Measurements from ENCODE around the gene AXIN1. TPM values are rescaled to one million over a fixed set of nuclear protein-coding genes. Genes with fewer than 3 reads are reported as not detected.

The AXIN1 gene
- total RNA-seq, 3 donors from 2014 or later: 33.0 to 46.3 (median 40.0) TPM

DNA sequence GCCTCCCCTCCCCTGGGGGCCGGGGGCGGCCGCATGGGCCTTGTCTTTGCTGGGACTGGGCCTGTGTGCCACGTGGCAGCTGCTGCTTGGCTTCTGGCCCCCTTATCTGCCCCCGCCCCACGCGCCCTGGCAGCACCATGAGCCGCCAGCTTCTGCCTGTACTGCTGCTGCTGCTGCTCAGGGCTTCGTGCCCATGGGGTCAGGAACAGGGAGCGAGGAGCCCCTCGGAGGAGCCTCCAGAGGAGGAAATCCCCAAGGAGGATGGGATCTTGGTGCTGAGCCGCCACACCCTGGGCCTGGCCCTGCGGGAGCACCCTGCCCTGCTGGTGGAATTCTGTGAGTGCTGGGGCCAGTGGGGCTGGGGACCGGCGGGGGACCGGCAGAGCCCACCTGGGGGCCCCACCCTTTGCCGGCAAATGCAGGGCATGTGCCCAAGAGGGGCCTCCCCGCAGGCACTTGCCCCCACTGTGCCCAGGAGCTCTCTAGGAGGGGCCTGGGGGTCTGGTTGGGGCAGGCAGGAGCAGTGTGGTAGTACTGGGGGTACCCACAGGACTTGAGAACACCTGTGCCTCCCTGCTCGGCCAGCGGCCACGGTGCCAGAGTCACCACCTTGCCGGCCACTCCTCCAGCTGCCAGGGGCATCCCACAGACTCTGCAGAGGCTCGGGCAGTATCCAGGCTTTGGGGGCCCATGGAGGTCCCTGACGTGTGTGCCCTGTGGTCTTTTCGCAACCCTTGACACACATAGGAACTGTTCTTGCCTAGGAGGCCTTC, 69.3 kb downstream of the AXIN1 start, which contains the start of gene PDIA2:
Gene PDIA2 (plus strand): TSS at position 132 of the 773 bp plus-strand sequence. CDS start 6 bp downstream, at position 138.
- DNase-seq: no peak
- intact Hi-C loops (cut with DNase I, micrococcal nuclease): no loop called here
- peak; percentile 10 for ATAC-seq

GRCh38 chr16:282491-282890, 70.0 kb downstream of the AXIN1 start:
- TF ChIP-seq, protein P1, sequence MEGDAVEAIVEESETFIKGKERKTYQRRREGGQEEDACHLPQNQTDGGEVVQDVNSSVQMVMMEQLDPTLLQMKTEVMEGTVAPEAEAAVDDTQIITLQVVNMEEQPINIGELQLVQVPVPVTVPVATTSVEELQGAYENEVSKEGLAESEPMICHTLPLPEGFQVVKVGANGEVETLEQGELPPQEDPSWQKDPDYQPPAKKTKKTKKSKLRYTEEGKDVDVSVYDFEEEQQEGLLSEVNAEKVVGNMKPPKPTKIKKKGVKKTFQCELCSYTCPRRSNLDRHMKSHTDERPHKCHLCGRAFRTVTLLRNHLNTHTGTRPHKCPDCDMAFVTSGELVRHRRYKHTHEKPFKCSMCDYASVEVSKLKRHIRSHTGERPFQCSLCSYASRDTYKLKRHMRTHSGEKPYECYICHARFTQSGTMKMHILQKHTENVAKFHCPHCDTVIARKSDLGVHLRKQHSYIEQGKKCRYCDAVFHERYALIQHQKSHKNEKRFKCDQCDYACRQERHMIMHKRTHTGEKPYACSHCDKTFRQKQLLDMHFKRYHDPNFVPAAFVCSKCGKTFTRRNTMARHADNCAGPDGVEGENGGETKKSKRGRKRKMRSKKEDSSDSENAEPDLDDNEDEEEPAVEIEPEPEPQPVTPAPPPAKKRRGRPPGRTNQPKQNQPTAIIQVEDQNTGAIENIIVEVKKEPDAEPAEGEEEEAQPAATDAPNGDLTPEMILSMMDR (IDR thresholded peaks at IDR 0.05): no peak

More for the DNA sequence above, 69.3 kb downstream of the AXIN1 start, which contains the start of gene PDIA2:
- TF ChIP-seq, protein P1 (IDR thresholded peaks at IDR 0.05): no peak
- Histone ChIP-seq H3K9me3 (no peaks in the 10 kb centered on the region), H3K4me1 (ENCODE audit: low read depth) (peaks cover 17% of the 10 kb centered on the region), H3K36me3 (ENCODE audit: low read depth) (no peaks in the 10 kb centered on the region), H3K4me3 (no peak within 1 kb of the TSS)

GRCh38 chr16:281660-282255, 70.8 kb downstream of the AXIN1 start:
- Histone ChIP-seq H3K4me1 (ENCODE audit: low read depth) (peaks cover 17% of the 10 kb centered on the region), H3K4me3 (no peak overlapping the region), H3K9me3 (no peaks in the 10 kb centered on the region), H3K36me3 (ENCODE audit: low read depth) (no peaks in the 10 kb centered on the region)
- intact Hi-C loops (cut with DNase I, micrococcal nuclease): no loop called here
- DNase-seq: no peak
- ATAC-seq: peak; percentile 16
- TF ChIP-seq, protein P1 (IDR thresholded peaks at IDR 0.05): no peak

More at GRCh38 chr16:282491-282890, 70.0 kb downstream of the AXIN1 start:
- no peaks in the 10 kb centered on the region for H3K36me3 ChIP-seq (ENCODE audit: low read depth)
- intact Hi-C loops (cut with DNase I, micrococcal nuclease): no loop called here
- no peak for ATAC-seq
- H3K9me3 ChIP-seq: no peaks in the 10 kb centered on the region
- H3K4me1 ChIP-seq (ENCODE audit: low read depth): peaks cover 17% of the 10 kb centered on the region
- no peak overlapping the region for H3K4me3 ChIP-seq
- DNase-seq: no peak

GRCh38 chr16:280991-281659, 71.4 kb downstream of the AXIN1 start:
- Histone ChIP-seq H3K9me3 (no peaks in the 10 kb centered on the region), H3K36me3 (ENCODE audit: low read depth) (no peaks in the 10 kb centered on the region), H3K4me3 (no peak overlapping the region), H3K4me1 (ENCODE audit: low read depth) (peaks cover 17% of the 10 kb centered on the region)
- intact Hi-C loops (cut with DNase I, micrococcal nuclease): no loop called here
- peak in 1 of 3 donors; percentile 37 for DNase-seq
- ATAC-seq: no peak
- TF ChIP-seq, protein P1 (IDR thresholded peaks at IDR 0.05): no peak

- ATAC-seq (no peak), DNase-seq (peak in 1 of 3 donors; percentile 38)
- intact Hi-C loops (cut with DNase I, micrococcal nuclease): no loop called here
- Histone ChIP-seq H3K36me3 (ENCODE audit: low read depth) (no peaks in the 10 kb centered on the region), H3K9me3 (no peaks in the 10 kb centered on the region), H3K4me1 (ENCODE audit: low read depth) (peaks cover 17% of the 10 kb centered on the region), H3K4me3 (no peak within 1 kb of the TSS)
- TF ChIP-seq, protein P1 (IDR thresholded peaks at IDR 0.05): no peak
Measured at GRCh38 chr16:280552-280951, 72.0 kb downstream of the AXIN1 start, which contains the start of gene ARHGDIG. TSS of gene ARHGDIG (plus strand) at chr16:280591. CDS start at chr16:280681, 90 bp downstream.

Data from mucosa of descending colon (tissue), 3 donors.